GM10266 (cell line): Measurements from ENCODE around the gene ALCAM.
A peak's percentile ranks its signal among the peaks of the same experiment; 100 is the strongest.

Experiments
- DNase-seq: peaks from one replicate; pipeline ENCODE4 v3.0.0; 2012; ENCODE audit errors: extremely low spot score
- TF ChIP-seq, protein P1 (sequence below): IDR thresholded peaks from 2 replicates; pipeline ENCODE4 v1.5.1; 2012; ENCODE audit warnings: mild to moderate bottlenecking, low read depth; ENCODE audit not compliant: control insufficient read depth, insufficient read depth; ENCODE audit errors: missing control alignments

The ALCAM gene

GRCh38 chr3:105366326-105367062 lies at the start of gene ALCAM:
TSS of gene ALCAM (plus strand) at chr3:105366909.
- TF ChIP-seq, protein P1, sequence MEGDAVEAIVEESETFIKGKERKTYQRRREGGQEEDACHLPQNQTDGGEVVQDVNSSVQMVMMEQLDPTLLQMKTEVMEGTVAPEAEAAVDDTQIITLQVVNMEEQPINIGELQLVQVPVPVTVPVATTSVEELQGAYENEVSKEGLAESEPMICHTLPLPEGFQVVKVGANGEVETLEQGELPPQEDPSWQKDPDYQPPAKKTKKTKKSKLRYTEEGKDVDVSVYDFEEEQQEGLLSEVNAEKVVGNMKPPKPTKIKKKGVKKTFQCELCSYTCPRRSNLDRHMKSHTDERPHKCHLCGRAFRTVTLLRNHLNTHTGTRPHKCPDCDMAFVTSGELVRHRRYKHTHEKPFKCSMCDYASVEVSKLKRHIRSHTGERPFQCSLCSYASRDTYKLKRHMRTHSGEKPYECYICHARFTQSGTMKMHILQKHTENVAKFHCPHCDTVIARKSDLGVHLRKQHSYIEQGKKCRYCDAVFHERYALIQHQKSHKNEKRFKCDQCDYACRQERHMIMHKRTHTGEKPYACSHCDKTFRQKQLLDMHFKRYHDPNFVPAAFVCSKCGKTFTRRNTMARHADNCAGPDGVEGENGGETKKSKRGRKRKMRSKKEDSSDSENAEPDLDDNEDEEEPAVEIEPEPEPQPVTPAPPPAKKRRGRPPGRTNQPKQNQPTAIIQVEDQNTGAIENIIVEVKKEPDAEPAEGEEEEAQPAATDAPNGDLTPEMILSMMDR: peak; percentile 78
- peak; percentile 79 for DNase-seq

DNA sequence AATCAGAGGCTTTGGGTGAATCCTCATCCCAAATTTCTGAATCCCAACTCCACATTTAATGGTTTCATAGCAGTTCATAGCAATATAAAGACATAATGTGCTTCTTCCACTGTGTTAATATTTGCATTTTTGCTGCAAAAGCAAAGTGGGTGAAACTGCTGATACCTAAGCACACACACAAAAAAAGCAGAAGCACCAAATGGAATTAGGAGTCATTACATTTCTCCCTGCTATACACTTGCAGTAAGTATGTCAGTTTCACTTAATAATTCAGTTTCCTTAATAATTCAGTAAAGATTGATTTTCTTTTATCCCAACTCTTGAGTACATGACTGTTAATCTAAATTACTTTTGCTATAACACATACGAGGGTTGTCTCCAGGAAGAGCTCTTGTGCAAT lies 48.9 kb upstream of the ALCAM start:
- no peak for DNase-seq
- TF ChIP-seq, protein P1: no peak

GRCh38 chr3:105322570-105323273 lies 44.0 kb upstream of the ALCAM start:
- peak; percentile 35 for DNase-seq
- TF ChIP-seq, protein P1: no peak

- TF ChIP-seq, protein P1: no peak
- no peak for DNase-seq
These were observed 43.5 kb upstream of the ALCAM start for GRCh38 chr3:105323274-105323599.

DNA sequence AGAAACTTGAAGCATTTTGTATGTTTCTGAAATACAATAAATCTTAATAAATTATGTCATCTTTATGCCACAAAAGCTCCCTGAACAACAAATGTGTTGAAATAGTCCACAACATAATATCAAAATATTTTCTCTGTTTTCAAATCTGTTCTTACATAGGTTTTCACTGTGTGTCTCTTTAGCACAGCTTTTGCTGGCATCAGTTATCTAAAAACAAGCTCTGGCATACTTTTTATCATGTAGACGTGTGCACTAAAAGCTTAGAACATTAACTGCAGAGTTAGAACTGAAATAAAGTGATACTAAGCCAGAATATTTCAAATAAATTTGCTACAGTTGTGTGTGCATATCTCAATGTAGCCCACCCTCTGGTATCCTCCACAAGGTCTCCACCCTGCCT lies 41.8 kb upstream of the ALCAM start:
- TF ChIP-seq, protein P1: no peak

DNA sequence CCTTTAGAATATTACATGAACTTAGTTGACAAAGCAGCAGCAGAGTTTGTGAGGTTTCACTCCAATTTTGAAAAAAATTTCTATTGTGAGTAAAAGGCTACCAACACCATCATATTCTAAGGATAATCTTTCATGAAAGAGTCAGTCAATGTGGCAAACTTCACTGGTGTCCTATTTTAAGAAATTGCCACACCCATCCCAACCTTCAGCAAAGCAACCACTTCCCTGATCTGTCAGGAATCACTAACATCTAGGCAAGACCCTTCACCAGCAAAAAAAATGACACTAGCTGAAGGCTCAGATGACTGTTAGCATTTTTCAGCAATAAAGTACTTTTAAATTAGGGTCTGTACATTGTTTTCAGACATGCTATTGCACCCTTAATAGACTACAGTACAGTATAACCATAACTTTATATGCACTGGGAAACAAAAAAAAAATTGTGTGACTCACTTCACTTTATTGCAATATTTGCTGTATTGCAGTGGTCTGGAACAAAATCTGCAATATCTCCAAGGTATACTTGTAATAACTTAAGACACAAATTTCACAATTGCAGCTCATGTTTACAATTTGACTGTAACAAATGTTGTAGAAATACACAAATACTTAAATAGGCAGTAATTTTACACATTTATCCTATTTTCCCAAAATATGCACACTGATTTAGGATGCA lies 38.9 kb upstream of the ALCAM start:
- TF ChIP-seq, protein P1: no peak
- no peak for DNase-seq

More for the DNA sequence above, 41.8 kb upstream of the ALCAM start:
- no peak for DNase-seq
